Stimulated activated effector memory CD8-positive, alpha-beta T cell treated with anti-CD3 and anti-CD28 coated beads, Interleukin-12 subunit alpha, Interleukin-12 subunit beta, amount 100 ng/mL, for 72 hours (primary cell): Measurements from ENCODE around the gene DNAL1.

Experiments
- ATAC-seq: fragments of 150-1000 bp; cut with Tn5 transposase; 2 replicates; pipeline ENCODE4 v1.10.0; 2021
- DNase-seq, 2 donors: peaks; one replicate each; pipeline ENCODE4 v3.0.0; 2021 to 2022; ENCODE audit warnings: low spot score in 2 of 2
- H3K27ac Mint-ChIP-seq: one replicate; pipeline ENCODE4 v1.8.0; 2022; ENCODE audit warnings: mild to moderate bottlenecking, mixed read lengths
- H3K36me3 Mint-ChIP-seq: one replicate; pipeline ENCODE4 v1.8.0; 2022; ENCODE audit warnings: mild to moderate bottlenecking, mixed read lengths
- H3K4me1 Mint-ChIP-seq: one replicate; pipeline ENCODE4 v1.8.0; 2022; ENCODE audit warnings: mixed read lengths
- H3K4me3 Mint-ChIP-seq: one replicate; pipeline ENCODE4 v1.8.0; 2022; ENCODE audit warnings: mild to moderate bottlenecking, mixed read lengths
- H3K9me3 Mint-ChIP-seq: one replicate; pipeline ENCODE4 v1.8.0; 2022; ENCODE audit warnings: mixed read lengths

Gene DNAL1

DNA sequence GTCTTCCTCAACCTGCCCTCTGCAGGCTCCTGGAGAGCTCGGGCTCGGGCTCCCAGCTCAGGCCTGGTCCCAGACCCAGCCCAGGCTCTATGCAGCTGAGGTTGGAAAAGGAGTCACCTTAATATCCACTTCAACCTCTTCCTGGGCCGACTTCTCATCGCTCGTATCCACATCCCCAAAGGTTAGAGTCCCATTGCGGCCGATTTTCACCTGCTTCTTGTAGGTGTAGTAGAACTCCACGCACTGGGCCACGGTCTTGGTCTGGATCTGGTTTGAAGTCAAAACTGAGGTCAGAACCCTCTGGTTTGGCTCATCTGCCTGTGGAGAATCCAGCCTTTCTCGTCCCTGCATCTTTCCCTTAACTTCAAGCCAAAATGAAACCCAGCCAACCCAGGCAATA is 77.8 kb downstream of the DNAL1 start:
- no peaks in the 10 kb centered on the region for H3K9me3 Mint-ChIP-seq
- no peak overlapping the region for H3K4me3 Mint-ChIP-seq
- H3K36me3 Mint-ChIP-seq = peaks cover 100% of the 10 kb centered on the region
- ATAC-seq (no peak), DNase-seq (no peak)
- peak overlapping the region; percentile 88 for H3K27ac Mint-ChIP-seq
- peaks cover 33% of the 10 kb centered on the region for H3K4me1 Mint-ChIP-seq

DNA sequence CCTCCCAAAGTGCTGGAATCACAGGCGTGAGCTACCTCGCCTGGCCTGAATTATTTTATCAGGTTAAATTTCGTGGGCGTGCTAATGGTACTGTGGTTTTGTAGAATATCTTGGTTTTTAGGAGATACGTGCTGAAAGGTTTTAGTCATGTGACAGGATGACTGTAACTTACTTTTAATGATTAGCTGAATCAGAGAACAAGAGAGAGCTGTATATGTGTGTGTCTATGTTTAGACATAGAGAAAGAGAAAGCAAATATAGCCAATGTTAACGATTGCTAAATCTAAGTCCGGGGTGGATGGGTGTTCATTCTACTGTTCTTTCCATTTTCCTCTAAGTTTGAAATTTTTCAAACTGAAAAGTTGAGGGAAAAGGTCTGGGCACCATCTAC is 78.6 kb downstream of the DNAL1 start:
- no peak for DNase-seq
- Mint-ChIP-seq H3K9me3 (no peaks in the 10 kb centered on the region), H3K4me3 (no peak overlapping the region), H3K4me1 (peaks cover 38% of the 10 kb centered on the region), H3K36me3 (peaks cover 100% of the 10 kb centered on the region), H3K27ac (peak overlapping the region; percentile 88)
- ATAC-seq = peak; percentile 39

DNA sequence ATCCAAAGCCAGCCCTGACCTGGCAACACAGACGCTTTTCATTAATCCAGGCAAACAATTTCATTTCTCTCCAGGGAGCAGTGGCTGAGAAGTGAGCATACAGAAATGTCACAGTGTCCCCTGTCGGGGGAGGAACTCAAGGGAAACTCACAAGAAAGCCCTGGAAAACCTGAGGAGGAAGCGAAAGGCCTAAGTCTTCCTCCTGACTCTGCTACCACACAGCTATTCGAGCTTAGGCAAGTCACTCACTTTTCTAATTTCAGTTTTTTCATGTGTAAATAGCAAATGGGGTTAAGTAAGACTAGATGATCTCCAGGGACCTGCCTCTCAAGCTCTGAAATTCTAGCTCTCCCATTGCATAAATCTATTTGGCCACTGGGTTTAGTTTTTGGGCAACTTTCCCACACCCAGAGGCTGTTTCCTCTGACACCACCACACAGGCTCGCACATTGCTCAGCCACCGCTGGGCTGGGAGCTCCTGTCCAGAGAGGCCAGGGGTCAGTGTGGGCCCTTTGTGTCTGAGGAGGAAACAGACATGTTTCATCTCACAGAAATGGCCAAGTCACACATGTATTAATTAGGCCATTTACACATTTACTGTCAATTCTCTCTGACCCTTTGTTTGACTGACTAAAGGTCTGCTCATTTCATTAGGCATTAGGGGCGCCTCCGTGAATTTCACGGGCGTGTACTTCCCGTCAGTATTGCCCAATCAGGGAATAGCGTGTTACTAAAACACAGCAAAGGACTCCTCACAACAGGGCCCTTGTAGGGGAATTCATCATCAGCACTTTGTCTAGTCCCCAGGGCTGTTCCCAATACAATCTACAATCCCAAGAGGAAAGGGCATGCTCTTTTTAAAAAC is 79.2 kb downstream of the DNAL1 start:
- Mint-ChIP-seq H3K4me3 (no peak overlapping the region), H3K36me3 (peaks cover 100% of the 10 kb centered on the region), H3K27ac (peak overlapping the region; percentile 88), H3K9me3 (no peaks in the 10 kb centered on the region), H3K4me1 (peaks cover 44% of the 10 kb centered on the region)
- no peak for DNase-seq
- no peak for ATAC-seq

DNA sequence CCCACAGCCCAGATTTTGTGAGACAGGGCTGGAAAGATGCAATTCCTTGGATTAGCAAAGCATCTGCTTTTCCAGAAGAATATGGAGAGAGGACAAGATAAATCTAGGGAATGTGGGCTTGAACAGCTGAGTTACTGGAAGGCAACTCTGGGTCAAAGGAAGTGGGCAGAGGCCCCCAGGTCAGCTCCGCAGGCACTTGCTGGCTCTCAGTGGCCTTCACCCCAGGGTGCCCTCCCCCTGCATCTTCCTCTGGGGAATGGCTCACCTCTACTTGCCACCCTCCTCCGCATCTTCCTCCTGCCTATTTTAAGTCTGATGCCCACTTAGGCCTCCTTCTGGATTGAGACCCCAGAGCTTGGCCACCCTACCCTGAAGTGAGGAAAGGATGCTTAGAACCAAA is 79.9 kb downstream of the DNAL1 start:
- no peak for ATAC-seq
- H3K9me3 Mint-ChIP-seq = no peaks in the 10 kb centered on the region
- no peak for DNase-seq
- H3K4me3 Mint-ChIP-seq = no peak overlapping the region
- peaks cover 51% of the 10 kb centered on the region for H3K4me1 Mint-ChIP-seq
- peak overlapping the region; percentile 88 for H3K27ac Mint-ChIP-seq
- H3K36me3 Mint-ChIP-seq = peaks cover 100% of the 10 kb centered on the region

DNA sequence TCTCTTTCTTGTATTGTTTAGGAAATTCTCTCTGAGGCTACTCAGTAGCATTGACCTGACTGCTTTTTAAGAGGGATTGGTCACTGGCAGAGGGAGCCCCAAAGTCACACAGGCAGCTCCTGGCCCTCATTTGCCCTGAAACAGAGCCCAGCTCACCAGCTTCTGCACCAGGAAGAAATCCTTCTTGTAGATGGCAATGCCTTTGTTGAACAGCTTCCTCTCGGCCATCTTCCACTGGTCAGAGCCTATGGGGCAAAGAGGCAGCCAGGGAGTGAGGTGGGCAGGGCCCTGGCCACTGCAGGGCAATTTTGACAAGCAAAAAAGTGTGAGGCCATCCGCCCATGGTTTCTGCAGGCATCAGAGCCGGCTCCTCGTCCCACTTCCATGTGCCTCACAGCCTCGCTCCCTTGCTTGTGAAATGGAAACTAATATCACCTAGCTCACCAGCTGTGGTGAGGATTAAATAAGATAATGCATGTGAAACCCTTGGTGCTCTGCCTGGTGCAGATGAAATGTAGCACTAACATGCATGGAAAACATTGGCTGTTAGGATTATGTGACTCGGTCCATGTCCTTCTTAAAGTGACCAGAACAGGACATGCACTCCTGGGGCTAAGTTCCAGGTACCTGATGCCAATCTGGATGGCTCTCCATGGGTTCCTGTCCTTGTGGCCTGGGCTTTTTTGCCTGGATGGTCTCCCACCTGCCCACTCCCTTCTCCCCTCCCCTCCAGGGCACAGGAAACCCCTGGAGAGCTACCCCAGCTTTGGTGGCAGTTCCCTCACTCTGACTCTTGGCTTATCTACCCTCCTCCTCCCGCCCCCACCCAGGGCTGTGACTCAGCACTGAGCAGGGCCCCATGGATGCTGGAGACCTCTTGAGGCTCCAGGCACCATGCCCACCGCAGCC is 80.6 kb downstream of the DNAL1 start:
- peak overlapping the region; percentile 88 for H3K27ac Mint-ChIP-seq
- H3K4me1 Mint-ChIP-seq = peaks cover 53% of the 10 kb centered on the region
- DNase-seq (peak in 1 of 2 donors; percentile 48), ATAC-seq (no peak)
- no peak overlapping the region for H3K4me3 Mint-ChIP-seq
- H3K9me3 Mint-ChIP-seq = no peaks in the 10 kb centered on the region
- H3K36me3 Mint-ChIP-seq = peaks cover 100% of the 10 kb centered on the region

DNA sequence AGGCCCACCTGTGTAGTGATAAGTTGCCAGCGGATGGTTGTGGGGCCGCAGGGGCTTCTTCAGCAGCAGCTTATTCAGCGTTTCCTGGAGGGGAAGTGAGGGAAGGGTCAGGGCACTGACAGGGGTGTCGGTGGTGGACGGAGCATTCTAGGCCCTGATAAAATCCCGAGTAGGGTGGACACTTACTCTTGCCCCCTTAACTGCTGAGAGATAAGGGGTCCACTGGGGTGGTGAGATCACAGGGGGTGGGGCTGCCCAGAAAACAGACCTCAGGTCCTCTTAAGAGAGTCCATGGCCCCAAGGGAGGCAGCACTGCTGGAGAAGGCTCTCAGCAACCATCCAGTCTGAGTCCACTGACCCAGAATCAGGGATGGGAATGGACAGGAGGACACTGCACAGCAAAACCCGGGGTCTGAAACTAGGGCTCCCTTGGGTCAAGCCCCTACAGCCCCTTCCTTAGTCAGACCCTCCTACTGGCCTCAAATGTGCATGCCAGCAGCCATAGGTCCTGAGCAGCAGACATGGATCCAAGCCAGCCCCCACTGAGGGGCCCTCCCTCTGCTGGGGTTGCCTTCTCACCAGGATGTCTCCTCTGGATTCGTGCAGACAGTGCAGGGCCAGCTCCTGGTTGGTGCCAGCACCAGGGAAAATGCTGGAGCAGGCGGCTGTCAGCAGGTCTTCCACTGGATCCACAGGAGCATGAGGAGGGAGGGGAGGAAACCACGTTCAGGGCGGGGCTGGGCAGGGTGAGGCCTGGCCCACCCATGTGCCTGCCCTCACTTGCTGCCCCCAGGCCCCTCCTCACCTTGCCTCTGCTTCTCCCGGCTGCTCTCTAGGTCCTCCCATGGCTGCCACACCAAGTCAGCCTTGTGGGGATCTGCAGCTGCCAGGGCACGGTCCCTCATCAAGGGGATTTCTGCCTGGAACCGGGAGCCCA is 81.5 kb downstream of the DNAL1 start:
- no peaks in the 10 kb centered on the region for H3K9me3 Mint-ChIP-seq
- H3K4me3 Mint-ChIP-seq = no peak overlapping the region
- peak overlapping the region; percentile 88 for H3K27ac Mint-ChIP-seq
- H3K36me3 Mint-ChIP-seq = peaks cover 100% of the 10 kb centered on the region
- ATAC-seq (no peak), DNase-seq (no peak)
- peaks cover 53% of the 10 kb centered on the region for H3K4me1 Mint-ChIP-seq

DNA sequence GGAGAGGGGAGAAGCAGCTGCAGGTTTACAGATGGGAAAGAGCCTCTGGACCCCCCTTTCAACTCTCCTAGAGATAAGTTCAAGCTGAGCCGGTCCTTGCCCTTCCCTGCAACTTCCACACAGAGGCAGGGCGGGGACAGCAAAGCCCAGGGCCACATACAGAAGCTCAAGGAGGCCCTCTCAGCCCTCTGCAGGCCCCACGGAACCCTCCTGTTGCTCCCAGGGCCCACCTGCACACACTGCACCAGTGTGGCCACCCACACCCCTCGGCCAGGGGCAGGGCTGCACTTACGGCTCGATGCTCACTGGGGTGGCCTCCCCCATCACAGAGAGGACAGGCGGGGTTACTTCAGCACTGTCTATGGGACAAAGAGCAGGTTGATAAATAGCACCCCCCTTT is 82.4 kb downstream of the DNAL1 start:
- DNase-seq (no peak), ATAC-seq (no peak)
- Mint-ChIP-seq H3K9me3 (no peaks in the 10 kb centered on the region), H3K27ac (peak overlapping the region; percentile 56), H3K4me1 (peaks cover 53% of the 10 kb centered on the region), H3K4me3 (no peak overlapping the region), H3K36me3 (peaks cover 100% of the 10 kb centered on the region)

DNA sequence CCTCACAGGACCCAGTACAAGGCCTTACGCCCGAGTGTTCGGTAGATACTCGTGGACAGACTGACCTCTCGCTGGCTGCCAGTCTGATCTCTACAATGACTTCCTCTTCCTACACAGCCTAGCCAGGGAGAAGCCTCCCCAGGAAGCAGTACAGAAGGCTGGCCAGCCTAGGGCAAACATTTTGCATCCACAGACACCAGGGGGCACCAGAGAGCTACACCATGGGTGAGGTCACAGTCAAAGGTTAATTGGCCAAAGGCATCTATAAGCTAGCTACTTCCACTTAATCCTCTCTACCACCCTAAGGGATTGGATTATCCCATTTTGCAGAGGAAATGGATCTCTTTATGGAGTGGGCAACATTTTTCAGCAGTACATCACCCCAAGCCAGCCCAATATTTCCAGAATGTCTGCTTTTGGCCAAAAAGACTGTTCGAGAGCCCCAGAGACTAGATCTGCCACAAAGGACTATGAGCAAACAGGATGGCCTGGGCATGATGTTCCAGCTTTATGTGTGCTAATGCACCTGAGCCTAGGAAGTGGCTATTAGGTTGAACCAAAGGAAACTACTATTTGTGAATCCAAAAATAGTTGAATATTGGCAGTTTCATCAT is 84.0 kb downstream of the DNAL1 start:
- Mint-ChIP-seq H3K4me1 (peaks cover 46% of the 10 kb centered on the region), H3K4me3 (no peak overlapping the region), H3K27ac (peak overlapping the region; percentile 89), H3K9me3 (no peaks in the 10 kb centered on the region), H3K36me3 (peaks cover 100% of the 10 kb centered on the region)
- ATAC-seq (peak; percentile 90), DNase-seq (peak; percentile 84 to 93)

DNA sequence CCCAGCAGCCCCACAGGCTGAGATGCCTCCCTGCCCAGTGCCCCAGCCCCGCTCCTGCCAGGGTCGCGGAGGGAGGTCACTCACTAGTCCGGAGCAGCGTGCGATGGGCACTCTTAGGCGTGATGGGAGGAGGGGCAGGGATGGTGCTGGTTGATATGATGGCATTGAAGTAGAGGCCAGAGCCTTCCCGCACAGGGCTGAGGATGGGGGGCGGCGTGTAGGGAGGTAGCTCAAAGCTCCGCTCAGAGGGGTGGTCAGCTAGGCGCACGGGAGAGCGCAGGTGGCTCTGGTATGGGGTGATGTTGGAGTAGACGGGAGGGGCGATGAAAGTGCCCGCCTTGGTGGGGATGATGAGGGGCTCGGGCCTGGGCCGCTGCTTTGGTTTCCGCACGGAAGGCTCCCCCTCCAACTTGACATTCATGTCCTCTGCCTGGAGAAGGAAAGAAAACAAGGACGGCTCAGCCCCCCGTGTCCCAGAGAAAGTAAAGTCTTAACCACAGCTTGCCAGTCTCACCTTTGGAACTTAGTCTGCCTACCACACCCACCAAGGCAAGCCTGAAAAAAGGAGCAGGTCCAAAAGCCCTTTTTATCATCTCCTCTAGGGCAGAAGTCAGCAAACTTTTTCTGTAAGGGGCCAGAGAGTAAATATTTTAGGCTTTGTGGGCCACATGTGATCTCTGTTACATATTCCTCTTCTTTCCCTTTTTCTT is 84.9 kb downstream of the DNAL1 start:
- peaks cover 100% of the 10 kb centered on the region for H3K36me3 Mint-ChIP-seq
- DNase-seq = no peak

DNA sequence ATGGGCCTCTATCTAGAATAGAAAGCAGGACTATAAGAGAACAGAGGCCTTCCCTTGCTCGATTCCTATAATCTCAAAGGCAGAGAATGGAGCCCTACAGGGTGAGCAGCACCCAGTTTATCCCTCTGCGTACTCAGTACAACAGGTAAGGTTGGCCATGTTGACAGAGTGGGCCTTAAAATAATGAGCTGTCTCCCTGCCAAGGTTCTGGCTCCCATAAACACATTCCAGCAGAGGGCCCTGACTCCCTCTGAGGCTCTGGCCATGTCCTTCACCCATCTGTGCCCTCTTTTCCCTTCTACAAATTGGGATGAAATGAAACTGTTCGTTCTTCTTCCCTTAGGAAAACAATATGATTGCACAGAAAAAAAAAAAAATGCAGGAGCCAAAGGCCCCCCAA is 86.3 kb downstream of the DNAL1 start:
- no peaks in the 10 kb centered on the region for H3K9me3 Mint-ChIP-seq
- no peak overlapping the region for H3K27ac Mint-ChIP-seq
- peaks cover 27% of the 10 kb centered on the region for H3K4me1 Mint-ChIP-seq
- DNase-seq (no peak), ATAC-seq (no peak)
- H3K4me3 Mint-ChIP-seq = no peak overlapping the region
- H3K36me3 Mint-ChIP-seq = peaks cover 100% of the 10 kb centered on the region

More for the DNA sequence above, 84.9 kb downstream of the DNAL1 start:
- Mint-ChIP-seq H3K27ac (peak overlapping the region; percentile 89), H3K9me3 (no peaks in the 10 kb centered on the region), H3K4me3 (no peak overlapping the region), H3K4me1 (peaks cover 37% of the 10 kb centered on the region)
- ATAC-seq = no peak

DNA sequence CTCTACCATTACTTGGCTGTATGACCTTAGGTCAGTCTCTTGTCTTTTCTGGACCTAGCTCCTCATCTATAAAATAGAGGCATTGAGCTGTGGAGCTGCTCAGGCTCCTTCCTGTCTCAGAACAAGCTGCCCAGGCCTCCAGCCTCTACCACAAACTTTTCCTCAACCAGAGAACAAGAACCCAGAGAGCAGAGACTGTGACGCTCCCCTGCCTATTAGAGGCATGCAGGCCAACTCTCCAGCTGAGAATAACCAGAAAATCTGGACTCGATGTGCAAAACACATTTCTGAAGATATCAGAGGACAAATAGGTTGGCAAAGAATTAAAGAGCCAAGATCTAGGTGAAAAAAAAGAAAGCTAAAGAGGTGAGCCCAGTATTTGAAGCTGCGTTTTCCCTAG is 87.2 kb downstream of the DNAL1 start:
- Mint-ChIP-seq H3K36me3 (peaks cover 100% of the 10 kb centered on the region), H3K4me1 (peaks cover 22% of the 10 kb centered on the region), H3K9me3 (no peaks in the 10 kb centered on the region), H3K27ac (peak overlapping the region; percentile 81), H3K4me3 (no peak overlapping the region)
- ATAC-seq = no peak
- no peak for DNase-seq

DNA sequence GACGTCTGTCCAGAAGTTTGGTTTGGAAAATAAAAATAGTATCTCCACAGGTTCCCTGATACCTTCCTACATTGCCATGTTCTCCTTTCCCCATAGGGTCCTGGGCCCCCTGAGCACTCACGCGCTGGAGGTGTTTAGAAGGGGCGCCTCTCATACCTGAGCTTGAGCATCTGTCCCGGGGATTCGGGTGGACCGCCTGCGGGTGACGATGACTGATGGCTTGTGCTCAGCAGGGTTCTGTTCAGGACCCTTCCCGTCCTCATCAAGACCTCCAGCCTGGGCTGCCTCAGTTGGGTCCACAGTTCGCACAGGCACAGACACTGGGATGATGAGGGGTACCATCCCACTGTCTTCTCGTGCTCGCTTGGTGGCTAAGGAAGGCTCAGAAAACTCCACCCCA is 92.1 kb downstream of the DNAL1 start:
- Mint-ChIP-seq H3K4me3 (no peak overlapping the region), H3K36me3 (peaks cover 100% of the 10 kb centered on the region), H3K27ac (peak overlapping the region; percentile 61), H3K9me3 (no peaks in the 10 kb centered on the region), H3K4me1 (peaks cover 31% of the 10 kb centered on the region)
- no peak for DNase-seq
- ATAC-seq = no peak

DNA sequence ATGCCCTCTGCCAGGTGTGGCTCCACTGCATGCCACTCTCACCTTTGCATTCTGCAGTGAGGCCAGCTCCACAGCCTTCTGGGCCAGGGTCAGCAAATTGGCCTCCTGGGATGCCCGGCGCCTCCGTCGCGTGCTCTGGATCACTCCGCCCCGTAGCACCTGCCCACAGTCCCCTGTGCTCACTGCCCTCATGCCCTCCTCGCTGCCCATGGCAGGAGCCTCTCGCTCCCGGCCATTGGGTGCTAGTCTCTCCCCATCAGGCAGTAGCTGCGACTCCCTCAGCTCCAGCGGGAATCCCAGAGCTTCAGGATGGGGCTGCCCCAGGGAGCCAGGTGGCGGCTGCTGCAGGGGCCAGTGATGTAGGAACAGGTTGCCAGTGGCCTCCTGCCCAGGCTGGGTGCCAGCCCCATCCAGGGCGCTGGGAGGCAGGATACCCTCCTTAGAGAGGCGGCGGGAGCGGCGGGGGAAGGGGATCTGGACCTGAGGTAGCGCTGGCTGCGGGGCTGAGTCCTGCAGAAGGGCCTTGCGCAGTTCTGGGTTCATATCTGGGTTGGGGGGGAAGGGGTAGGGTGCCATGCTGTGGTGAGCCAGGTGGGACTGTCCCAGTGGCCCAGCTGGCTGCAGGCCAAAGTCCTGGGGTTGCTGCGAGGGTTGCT is 93.9 kb downstream of the DNAL1 start:
- H3K27ac Mint-ChIP-seq = no peak overlapping the region
- no peaks in the 10 kb centered on the region for H3K9me3 Mint-ChIP-seq
- no peak for ATAC-seq
- H3K36me3 Mint-ChIP-seq = peaks cover 87% of the 10 kb centered on the region
- H3K4me3 Mint-ChIP-seq = no peak overlapping the region
- H3K4me1 Mint-ChIP-seq = peaks cover 49% of the 10 kb centered on the region
- DNase-seq = no peak
